GM18858 (cell line): ENCODE data around the gene LCE3C.
"Not testable (repeated sequence)": the region's sequence is repeated elsewhere in the genome, so short reads cannot be mapped to it uniquely, and the experiment has no call there.

Experiments used
- ATAC-seq: cut with Tn5 transposase; IDR thresholded peaks from one replicate; pipeline ENCODE4 v1.9.1; 2021; ENCODE audit not compliant: unreplicated experiment

Gene LCE3C, protein sequence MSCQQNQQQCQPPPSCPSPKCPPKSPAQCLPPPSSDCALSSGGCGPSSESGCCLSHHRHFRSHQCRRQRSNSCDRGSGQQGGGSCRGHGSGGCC

DNA sequence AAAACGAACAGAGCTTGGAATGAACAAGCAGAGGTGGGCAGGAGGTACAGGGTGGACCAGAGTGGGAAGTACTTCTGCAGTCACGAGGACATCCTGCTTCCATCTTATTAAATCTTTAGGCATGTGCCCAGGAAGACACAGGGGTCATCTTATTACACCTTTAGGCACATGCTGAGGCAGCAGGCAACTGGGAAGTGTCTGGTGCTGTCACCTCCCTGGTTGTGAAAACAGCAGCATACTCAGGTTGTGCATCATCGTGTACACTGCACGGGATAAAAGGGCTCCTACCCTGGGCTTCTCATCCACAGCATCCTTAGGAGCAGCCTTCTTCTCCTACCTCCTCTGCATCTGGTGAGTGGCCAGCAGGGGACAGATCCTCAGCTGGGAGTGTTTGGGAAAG is at the start of gene LCE3C:
Gene LCE3C (plus strand): TSS at position 301 of the 400 bp plus-strand sequence. CDS start 498 bp downstream, outside the sequence.
- ATAC-seq, result no peak

DNA sequence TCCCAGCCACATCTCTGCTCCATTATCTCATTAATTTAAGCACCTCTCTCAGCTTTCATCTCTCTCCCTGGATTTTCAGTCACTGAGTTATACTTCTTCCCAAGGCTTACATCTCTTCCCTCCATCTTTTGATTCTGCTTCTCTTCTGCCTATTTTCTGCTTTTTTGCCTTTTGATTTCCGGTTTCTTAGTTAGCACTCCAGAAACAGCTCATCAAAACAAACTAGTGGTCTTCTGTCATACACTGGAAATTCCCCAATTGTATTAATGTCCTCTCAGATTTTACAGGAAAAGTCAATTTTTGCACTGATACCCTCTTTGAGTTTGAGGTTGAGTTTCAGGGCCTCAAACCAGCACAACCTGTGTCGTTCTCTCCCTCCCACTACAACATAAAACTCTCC is 34.9 kb upstream of the LCE3C start:
- ATAC-seq, result no peak

DNA sequence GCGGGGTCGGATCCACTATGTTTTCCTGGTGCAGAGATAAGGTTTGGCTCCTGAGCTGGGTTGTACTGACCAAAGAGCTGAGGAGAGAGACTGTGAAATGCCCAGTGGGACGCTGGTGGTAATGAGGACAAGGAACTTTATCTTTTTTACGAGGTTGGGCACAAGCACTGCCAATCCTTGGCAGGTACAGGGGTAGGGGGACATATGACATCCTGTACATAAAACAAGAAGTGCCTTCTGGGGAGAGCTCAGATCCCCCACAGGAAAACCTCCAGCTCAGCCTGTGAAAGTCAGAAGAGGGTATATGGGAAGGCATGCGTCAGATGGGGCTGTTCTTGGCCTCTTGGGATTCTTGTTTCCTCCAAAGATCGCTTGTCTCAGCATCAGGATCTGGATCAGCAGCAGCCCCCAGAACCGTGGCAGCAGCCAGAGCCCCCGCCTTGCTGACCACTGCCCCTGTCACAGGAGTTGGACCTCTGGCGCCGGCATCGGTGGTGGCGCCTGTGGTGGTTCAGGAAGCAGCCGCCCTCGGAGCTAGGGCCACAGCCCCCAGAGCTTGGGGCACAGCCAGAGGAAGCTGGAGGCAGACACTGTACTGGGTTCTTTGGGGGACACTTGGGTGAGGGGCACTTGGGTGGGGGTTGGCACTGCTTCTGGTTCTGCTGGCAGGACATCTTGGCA is 34.4 kb upstream of the LCE3C start:
- ATAC-seq, result no peak

DNA sequence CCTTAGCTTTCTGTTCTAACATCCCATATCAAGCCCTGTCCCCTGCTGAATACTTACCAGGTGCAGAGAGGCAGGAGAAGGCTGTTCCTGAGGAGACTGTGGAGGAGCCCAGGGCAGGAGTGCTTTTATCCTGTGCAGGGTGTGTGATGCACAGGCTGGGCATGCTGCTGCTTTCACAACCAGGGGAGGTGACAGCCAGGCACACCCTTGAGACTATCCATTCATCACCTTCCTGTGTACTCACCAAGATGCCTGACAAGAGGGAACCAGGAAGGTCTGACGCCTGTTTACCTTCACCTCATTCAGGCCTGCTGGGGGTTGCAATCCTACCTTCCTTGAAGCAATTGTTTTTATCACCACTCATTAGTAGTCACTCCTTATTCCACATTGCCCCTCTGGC is 33.4 kb upstream of the LCE3C start, which contains the start of gene LCE3E:
Gene LCE3E (minus strand): TSS at position 100 of the 400 bp plus-strand sequence. CDS start 572 bp downstream, outside the sequence.
- ATAC-seq, result no peak

DNA sequence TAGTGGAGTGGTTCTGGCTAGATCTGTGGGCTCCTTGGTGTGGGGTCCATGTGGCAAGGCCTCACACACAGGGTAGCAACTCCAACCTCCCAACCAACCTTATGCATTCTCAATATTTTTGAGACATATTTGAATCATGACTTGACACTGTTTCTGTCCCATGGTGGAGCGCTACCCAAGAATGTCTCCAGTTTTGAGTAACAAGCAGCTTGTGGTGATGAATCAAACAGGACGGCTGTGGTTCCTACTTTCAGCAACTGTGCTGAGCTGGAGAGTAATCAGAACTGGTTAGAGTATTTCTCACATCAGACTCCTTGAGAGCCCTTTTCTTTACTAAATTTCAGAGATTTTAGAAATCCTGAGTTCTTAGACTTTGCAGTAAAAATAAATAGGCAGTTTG is 22.9 kb upstream of the LCE3C start:
- no peak for ATAC-seq

DNA sequence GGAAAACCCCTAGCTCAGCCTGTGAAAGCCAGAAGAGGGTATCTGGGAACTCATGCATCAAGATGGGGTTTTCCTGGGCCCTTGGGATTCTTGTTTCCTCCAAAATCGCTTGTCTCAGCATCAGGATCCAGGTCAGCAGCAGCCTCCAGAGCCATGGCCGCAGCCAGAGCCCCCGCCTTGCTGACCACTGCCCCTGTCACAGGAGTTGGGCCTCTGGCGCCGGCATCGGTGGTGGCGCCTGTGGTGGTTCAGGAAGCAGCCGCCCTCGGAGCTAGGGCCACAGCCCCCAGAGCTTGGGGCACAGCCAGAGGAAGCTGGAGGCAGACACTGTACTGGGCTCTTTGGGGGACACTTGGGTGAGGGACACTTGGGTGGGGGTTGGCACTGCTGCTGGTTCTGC is 20.5 kb upstream of the LCE3C start:
- not testable (repeated sequence) for ATAC-seq

DNA sequence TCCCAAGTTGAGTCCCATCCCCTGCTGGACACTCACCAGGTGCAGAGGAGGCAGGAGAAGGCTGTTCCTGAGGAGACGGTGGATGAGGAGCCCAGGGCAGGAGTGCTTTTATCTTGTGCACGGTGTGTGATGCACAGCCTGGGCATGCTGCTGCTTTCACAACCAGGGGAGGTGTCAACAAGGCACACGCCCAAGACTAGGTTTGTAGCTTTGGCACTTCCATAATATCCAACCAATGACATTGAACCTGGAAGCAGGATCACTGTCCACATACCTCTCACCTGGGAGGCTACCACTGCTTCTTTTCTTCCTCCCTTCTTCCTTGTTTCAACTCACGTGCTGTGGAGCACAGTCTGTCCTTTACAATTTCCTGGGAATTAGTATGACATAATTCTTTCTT is 19.6 kb upstream of the LCE3C start, which contains the start of gene LCE3D:
Gene LCE3D (minus strand): TSS at position 84 of the 400 bp plus-strand sequence. CDS start 580 bp downstream, outside the sequence.
- ATAC-seq, result no peak

DNA sequence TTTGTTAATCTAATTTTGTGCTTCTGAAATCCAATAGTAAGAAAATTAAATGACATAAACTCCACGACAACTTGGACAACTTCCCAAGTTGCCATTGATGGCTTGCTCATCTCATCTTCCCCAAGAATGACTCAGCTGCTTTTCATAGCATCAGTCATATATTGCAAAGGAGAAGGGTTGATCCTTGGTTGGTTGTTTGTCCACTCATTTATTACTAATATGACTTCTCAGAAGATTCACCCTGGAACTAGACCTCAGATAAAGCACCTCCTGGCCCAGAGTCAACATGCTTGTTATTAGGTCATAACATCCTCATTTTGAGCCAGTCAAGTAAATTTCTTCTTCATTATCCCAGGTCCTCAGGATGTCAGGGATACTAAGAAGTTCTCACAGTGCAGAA is 17.4 kb upstream of the LCE3C start:
- no peak for ATAC-seq

DNA sequence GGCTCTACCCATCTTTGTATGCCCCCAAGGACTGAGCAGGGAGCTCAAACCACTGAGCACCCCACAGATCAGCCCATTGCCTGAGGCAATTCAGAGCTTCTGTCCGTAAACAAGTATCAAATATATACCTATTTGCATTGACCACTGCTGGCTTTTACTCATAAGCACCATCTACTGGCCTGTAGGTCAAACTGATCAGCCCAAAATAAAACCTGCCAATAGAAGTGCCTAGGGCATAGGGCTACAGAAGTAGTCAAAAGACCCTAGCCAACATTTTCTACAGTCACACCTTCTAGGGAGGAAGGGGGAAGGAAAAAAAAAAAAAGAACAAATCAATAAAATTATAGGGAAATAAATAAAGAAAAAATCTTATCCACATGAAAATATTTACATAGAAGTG is 14.4 kb upstream of the LCE3C start:
- ATAC-seq, result no peak

DNA sequence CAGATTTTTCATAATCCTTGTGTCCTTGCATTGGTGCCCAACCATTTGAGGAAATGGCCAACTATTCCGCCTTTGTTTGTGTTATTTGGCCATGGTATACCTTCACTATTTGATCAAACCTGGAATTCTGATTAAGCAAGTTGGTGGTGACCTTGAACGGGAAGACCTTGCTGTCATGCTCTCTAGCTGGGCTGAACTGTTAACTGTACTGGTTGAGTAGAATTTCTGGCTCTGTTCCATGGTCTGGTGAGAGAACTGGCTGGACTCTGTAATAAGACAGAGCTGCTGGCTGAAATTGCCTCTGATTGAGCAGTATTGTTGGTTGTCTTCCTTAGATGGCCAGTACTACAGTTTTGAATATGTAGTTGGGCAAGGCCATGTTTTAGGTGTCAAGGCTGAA is 3.0 kb upstream of the LCE3C start:
- ATAC-seq, result no peak

DNA sequence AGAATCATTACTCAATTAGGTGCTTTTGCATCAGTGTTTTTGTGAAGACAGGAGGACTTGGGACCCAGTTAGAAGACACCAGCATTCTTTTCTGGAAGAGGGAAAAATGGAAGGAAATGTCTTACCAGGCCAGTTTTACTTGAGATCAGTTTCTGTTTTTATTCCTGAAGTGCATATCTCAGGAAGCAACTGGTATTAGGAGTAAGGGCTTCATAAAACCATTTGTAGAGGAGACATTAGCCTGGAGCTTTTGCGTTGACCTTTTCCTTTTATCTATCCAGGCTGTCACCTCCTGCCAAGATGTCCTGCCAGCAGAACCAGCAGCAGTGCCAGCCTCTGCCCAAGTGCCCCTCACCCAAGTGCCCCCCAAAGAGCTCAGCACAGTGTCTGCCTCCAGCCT is 13.5 kb downstream of the LCE3C start, which contains the start of gene LCE3B:
Gene LCE3B (plus strand): TSS at position 301 of the 400 bp plus-strand sequence. CDS start 0 bp downstream, at position 301.
- no peak for ATAC-seq

DNA sequence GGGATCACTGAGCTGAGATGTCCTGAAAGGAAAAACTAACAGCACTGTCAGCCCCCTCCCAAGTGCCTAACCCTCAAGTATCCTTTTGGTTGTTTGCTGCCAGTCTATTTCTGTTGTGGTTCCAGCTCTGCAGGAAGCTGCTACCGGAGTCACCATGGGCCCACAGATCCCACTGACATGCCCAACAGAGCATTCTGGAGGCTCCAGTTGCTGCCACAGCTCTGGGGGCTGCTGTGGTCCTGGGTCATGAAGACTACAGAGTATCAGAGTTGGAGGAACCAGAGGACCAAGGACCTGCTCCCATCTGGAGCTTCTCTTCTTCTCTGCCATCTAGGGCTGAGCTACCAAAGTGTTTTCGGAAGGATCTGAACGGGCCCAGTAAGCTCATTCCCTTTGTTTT is 22.0 kb downstream of the LCE3C start:
- no peak for ATAC-seq

DNA sequence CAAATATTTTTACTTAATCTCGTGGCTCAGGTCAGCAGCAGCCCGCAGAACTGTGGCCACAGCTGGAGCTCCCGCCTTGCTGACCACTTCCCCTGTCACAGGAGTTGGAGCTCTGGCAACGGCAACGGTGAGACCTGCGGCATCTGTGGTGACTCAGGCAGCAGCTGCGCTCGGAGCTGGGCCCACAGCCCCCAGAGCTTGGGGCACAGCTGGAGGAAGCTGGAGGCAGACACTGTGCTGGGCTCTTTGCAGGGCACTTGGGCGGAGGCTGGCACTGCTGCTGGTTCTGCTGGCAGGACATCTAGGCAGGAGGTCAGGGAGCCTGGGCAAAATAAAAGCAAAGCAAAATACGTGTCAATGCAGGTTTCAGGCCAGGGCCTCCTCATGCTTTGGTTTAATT is 22.8 kb downstream of the LCE3C start, which contains the start of gene LCE3A:
Gene LCE3A (minus strand): TSS at position 301 of the 400 bp plus-strand sequence. CDS start 0 bp downstream, at position 301.
- ATAC-seq, result no peak

DNA sequence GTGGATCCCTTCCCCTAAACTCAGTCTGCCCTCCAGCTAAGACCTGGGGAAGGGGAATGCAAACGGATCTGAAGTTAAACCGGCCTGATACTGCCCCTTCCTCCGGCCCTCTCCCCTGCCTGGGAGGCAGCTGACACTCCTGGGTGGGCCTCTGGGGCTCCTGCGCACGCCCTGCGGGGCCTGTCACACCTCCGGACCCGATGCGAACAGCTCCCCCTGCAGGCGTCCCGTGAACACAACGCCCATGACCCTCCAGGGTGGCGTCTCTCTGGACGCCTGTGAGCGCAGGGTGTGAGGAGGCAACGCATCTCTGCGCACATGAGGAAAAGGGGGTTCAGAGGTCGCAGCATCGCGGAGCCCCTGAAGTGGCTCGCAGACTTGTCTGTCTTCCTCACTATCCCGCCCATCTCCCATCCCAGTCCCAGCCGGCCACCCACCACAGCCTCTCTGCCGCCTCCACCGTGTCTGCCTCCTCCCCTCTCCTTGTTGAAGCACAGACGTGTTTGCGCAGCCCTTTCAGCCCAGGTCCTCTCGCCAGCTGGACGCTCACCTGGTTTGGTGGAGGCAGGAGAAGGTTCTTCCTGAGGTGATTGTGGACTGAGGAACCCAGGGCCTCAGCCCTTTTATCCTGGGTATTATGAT is 23.3 kb downstream of the LCE3C start:
- ATAC-seq, result no peak

DNA sequence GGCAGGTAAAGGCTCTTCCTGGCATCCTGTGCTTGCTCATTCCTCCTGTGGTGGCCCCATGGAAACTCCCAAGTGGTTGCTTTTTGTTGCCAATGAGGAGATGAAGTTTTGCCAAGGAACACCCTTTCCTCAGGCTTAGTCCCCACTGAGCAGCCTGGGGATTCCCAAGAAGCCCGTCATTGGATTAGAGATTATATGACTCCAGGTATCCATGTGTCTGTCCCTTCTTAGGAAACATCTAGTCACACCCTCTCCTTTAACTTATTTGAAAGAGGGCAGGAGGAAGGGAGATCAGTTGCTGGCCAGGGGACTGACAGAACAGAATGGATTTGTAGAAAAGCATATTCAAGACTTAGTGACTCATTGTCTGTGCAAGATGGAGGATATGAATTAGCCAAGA is 26.7 kb downstream of the LCE3C start:
- no peak for ATAC-seq

DNA sequence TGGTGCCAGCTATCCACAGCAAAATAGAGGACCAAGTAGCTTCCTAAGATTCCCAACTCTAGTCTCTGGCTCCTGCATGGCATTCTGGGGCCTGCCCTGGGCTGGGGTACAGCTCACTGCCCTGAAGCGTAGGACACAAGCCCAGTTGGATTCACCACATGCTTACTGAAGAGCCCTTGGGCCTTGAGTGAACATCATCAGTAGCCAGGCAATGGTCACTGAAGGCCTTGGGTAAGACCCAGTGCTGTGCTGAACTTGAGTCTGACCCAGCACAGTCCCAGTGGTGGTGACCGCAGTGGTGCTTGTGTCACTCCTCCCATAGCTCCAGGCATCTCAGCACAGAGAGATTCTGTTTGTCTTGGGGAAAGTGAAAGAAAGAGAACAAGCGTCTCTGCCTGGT is 30.6 kb downstream of the LCE3C start:
- no peak for ATAC-seq

DNA sequence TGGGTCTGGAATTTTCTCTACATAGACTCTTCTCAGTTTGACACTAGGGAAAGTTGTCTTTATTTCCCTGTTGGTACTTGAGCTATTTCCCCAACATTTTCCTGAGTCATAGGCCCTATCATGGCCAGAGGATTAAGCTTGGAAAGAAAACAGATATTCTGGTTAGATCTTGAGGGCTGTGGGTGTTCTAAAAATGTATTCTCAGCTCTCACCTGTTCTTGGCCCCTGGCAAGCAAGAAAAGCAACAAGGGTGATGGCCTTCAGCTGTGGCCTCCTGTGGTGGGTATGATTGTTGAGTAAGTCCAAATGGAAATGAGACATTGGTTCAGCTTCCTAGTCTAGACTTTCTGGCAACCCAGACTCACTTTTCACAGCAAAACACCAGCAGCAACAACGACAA is 40.3 kb downstream of the LCE3C start:
- ATAC-seq, result no peak

DNA sequence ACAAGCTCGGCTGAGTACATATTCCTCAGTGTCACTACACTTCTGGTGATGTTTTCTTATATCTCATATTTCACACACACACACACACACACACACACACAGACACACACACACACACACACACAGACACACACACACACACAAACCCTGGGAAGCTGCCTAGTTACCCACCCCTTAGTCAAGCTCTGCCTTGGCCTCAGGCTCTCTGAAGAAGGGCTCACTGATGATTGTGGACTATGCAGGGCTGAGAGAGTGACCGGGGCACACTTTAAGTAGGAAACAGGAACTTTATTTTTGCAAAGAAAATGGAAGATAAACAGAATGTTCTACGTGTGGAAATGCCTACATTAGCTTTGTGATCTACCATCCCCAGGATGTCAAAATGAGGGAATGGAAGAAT is 43.9 kb downstream of the LCE3C start:
- no peak for ATAC-seq

DNA sequence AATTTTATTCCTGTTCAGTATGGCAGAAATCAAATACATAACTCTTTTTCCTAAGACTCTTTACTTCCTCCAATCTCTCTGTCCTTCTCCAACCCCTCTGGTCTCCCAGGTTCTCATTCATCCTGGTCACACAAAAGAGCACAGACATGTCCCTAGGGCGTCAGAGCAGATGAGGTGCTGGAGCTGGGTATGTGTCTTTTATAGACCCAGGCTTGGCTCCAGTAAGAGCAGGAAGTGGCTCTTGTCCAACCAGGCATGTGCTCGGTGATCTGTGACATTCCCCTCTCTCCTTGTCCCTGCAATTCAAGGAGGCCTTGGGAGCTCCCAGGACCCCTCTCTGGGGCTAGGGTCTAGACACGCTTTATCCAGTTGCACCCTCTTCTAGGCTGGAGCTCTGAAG is 45.1 kb downstream of the LCE3C start:
- no peak for ATAC-seq

DNA sequence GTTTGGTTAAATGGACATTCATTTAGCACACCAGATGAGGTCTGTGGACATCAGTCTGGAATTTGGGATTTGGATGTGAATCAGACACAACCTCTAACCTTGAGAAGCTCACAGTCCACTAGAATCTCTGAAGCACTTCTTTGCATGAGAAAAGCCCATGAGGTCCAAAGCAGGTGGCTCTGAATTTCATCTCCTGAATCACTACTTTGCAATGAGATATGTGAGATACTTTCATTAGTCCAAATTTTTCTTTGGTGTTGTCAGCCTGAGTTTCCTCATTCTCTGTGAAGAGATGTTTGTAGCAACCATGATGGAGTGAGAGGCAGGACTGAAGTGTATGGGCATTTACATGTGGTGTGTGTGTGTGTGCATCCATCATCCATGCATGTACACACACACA is 46.6 kb downstream of the LCE3C start:
- ATAC-seq, result no peak
